ENCODE results near the gene TYMP.
"Not testable (repeated sequence)": the region's sequence is repeated elsewhere in the genome, so short reads cannot be mapped to it uniquely, and the experiment has no call there.

The TYMP gene

DNA sequence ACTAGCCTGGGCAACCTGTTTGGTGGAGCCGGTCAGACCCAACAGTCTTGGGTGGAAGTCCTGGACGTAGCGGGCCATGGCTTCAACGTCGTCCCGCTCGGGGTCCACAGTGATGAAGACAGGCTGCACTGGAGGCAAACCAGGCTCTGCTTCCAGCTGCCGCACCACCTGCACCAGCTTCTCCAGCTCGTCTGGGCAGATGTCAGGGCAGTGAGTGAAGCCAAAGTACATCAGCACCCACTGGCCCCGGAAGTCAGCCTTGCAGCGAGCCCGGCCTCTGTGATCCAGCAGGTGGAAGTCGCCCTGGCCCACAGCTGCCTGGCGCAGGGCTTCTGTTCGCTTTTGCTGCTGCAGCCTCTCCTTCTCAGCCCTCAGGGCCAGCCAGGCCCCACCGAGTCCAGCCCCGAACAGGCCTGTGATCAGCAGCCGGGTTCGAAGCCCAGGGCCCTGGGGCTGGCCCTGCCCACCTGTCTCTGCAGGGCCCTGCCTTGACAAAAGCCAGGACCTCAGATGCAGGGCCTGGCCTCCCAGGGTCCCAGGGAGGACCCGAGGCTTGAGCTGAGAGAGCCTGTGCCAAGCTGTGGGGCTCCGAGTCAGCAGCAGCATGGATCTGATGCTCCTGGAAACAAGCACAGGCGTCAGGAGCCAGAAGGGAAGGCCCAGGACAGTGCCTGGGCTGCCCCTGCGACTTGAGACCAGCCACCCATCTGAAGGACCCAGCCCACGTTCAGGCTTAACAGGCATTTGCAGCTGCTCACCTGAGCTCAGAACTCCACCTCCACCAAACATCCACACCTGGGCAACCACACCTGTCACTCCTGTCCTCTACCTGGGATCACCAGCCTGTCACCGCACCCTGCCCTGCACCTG, 5.8 kb downstream of the TYMP start:
- DNase-seq = no peak

DNA sequence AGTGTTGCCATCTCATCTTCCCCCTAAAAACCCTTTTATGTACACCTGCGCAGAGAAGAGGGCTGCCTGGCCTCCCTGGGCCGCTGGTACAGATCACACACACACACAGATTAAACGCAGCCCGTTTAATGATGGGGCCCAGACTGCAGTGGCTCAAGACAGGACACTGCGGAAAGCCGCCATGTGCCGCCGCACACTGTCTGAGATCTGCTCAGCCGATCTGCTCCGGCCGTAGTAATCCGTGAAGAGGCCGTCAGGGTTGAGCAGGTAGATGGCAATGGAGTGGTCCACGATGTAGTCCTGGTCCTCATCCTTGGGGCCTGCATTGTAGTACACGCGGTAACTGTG, 6.4 kb downstream of the TYMP start:
- no peak for DNase-seq

DNA sequence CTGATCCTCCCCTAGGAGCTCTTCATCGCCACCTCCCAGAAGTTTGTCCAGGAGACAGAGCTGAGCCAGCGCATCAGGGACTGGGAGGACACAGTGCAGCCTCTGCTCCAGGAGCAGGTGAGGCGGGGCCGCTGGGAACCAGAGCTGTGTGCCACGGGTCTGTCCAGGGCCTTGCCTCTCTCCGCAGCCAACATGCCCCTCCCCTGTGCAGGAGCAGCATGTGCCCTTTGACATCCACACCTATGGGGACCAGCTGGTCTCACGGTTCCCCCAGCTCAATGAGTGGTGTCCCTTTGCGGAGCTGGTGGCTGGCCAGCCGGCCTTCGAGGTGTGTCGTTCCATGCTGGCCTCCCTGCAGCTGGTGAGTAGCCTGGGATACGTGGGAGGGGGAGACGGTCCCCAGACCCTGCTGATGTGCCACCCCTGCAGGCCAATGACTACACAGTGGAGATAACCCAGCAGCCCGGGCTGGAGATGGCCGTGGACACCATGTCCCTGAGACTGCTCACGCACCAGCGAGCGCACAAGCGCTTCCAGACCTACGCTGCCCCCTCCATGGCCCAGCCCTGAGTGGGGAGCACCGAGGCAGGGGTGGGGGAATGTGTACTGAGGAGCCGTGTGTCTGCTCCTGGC, 6.9 kb downstream of the TYMP start:
- no peak for DNase-seq

DNA sequence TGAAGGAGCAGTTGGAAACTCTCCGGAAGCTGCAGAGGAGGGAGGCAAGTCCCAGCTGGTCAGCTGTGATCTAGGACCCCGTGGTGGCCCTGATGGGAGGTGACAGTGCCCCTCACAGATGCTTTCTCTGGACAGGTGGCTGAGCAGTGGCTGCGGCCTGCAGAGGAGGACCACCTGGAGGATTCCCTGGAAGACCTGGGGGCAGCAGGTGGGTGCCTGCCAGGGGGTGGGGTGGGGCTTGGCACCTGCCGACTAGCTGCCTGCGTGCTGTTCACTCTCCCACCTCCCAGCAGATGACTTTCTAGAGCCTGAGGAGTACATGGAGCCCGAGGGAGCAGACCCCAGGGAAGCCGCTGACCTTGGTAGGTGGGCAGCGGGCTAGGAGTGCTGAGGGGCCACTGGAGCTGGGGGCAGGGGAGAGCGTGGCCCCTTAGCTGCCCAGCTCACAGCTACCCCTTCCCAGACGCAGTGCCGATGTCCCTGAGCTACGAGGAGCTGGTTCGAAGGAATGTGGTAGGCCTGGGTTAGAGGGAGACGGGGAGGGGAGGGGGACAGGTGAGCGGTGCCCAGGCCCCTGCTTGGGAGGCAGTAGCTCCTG, 7.5 kb downstream of the TYMP start:
- no peak for DNase-seq

DNA sequence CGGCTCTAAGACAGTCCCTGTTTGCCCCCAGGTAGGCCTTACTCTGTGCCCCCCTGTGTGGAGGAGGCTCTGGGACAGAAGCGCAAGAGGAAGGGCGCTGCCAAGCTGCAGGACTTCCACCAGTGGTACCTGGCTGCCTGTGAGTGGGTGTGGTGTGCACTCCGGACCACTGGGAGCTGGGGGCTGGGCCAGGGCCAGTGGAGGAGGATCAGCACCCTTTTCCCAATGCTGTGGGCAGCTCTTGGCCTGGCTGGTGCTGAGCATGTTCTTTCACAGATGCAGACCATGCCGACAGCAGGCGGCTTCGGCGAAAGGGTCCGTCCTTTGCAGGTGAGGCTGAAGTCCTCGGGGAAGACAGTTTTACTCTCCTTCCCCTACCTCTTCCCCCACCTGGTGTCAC, 8.1 kb downstream of the TYMP start:
- DNase-seq = no peak

DNA sequence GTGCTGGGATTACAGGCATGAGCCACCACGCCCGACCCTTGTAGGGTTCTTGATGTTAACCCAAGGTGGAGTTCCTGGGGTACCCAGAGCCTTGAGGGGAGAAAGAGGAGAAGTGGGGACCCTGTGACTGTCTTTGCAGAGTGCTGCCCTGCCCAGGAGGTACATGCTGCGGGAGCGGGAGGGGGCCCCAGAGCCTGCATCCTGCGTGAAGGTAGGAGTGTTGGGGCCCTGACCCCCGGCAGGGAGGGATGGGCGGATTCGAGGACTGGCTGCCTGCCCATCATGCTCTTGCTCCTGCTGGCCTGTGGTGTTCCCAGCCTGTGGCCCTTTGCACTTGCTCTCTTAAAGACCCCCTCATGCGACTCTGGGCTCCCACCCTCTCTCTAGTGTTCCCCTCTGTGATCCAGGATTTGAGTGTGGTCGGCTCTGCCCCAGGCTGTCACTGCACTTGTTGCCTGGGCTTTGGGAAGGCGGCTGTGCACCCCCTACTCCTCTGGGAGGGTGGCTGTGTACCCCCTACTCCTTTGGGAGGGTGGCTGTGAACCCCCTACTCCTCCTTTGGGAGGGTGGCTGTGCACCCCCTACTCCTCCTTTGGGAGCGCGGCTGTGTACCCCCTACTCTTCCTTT, 8.9 kb downstream of the TYMP start:
- no peak for DNase-seq

DNA sequence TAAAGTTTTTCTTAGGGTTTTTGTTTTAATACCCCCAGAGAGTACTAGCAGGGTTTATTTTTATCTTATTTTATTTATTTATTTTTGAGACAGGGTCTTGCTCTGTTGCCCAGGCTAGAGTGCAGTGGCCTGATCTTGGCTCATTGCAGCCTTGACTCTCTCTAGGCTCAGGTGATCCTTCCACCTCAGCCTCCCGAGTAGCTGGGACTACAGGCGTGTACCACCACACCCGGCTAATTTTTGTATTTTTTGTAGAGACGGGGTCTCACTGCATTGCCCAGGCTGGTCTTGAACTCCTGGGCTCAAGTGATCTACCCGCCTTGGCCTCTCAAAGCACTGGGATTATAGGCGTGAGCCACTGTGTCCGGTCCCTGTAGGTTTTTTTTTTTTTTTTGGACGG, 9.6 kb downstream of the TYMP start:
- not testable (repeated sequence) for DNase-seq

DNA sequence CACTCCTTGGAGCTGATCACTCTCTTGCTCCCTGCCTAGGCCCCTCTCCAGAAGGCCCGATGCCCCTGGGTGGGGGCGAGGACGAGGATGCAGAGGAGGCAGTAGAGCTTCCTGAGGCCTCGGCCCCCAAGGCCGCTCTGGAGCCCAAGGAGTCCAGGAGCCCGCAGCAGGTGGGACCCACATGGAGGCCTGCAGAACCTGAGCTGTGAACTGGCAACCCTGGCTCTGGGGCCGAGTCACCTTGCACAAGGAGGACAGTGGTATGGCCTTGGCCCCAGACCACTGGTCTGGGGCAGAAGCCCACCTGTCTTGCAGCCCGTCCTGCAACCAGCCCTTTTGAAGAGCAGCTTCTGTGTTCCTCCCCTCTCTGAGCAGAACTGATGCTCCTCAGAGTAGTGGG, 10.7 kb downstream of the TYMP start:
- DNase-seq = no peak

DNA sequence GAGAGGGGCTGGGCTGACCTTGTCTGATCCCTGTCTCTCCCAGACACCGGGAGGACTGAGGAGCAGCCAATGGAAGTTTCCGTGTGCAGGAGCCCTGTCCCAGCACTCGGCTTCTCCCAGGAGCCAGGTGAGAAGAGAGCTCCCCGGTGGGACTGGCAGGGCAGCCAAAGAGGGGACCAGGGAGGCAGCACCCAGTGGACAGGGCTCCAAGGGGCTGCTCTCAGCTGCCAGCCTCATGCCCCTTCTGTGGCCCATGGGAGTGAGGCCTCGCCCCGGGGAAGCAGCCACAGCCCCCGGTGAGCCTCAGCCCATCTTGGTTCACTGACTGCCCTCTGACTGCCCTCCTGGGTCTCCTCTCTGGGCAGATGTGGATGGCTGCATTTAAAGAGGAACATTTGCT, 11.2 kb downstream of the TYMP start:
- DNase-seq = no peak

DNA sequence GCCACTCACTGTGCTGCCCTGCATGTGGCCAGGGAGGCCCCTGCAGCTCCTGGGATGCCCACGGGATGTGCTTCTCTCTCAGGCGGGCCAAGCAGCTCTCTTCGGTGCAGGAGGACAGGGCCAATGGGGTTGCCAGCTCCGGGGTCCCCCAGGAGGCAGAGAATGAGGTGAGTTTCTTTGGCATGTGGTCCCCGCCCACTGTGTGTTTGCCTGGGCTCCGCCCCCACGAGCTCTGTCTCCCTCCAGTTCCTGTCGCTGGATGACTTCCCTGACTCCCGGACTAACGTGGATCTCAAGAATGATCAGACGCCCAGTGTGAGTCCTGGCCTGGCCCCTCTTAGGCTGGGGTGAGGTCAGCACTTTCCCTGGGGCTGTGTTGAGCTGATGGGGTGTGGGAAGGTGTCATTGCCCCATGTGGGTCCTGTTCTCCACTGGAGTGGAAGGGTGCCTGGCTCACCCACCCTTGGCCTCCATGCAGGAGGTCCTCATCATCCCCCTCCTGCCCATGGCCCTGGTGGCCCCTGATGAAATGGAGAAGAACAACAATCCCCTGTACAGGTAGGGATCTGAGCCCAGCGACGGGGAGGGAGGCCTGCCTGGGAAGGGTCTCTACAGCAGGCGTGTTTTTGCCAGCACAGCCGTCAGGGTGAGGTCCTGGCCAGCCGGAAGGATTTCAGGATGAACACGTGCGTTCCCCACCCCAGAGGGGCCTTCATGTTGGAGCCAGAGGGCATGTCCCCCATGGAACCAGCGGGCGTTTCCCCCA, 12.1 kb downstream of the TYMP start:
- DNase-seq = no peak

DNA sequence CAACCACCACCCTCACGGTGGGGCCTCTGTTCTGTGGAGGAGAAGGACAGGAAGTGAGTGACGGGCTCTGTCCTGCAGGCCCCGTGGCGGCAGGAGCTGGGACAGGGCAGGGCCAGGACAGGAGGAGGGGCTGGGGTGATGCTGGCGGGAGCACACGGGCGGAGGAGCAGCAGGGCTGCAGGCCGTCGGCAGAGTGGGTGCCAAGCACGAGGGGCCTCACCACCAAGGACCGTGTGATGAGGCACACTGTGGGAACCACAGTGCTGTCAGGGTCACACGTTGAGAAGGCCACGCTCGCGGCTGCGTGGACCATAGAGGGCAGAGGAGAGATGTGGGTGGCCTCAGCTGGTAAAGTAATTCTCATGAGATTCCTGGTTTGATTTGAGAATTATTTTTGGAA, 12.9 kb downstream of the TYMP start:
- DNase-seq = no peak

DNA sequence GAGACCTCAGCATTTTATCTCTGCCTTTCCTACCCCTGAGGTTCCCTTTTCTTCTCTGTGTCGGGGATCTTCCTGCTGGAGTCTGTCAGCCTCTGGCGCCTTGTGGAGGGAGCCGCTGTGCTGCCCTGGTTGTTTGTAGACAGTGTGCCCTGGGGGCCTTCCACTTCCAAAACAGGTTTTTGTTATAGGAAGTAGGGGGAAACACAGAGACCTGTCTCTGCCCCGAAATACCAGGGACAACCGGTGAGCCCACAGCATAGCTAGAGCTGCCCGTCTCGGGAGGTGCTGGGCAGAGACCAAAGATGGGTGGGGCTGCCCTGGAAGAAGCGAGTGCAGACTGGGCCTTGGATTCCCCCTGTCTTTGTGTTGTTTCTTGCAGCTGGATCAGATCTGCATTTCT, 13.7 kb downstream of the TYMP start:
- no peak for DNase-seq

DNA sequence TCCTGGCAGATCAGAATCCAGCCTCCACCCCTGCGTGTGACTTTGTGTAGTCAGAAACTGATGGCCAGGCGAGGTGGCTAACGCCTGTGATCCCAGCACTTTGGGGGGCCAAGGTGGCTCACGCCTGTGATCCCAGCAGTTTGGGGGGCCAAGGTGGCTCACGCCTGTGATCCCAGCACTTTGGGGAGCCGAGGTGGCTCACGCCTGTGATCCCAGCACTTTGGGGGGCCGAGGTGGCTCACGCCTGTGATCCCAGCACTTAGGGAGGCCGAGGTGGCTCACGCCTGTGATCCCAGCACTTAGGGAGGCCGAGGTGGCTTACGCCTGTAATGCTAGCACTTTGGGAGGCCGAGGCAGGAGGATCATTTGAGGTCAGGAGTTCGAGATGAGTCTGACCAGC, 16.6 kb downstream of the TYMP start:
- no peak for DNase-seq

DNA sequence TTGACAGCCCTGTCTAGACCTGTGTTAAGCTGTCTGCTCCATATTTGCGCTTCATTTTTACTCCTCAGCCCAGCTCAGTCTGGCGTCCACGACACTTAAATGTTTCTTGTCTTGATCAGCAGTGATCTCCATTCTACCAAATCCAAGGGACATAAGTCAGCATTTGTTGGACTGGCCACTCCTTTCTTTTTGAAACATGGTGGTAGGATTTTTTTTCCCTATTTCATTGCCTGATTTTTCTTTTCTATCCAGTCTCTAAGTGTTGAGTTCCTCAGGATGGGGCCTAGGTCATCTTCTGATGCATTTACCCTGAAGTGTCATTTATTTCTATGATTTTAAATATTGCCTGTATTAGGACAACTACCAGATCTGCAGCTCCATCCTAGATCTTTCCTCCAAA, 20.9 kb downstream of the TYMP start:
- no peak for DNase-seq

DNA sequence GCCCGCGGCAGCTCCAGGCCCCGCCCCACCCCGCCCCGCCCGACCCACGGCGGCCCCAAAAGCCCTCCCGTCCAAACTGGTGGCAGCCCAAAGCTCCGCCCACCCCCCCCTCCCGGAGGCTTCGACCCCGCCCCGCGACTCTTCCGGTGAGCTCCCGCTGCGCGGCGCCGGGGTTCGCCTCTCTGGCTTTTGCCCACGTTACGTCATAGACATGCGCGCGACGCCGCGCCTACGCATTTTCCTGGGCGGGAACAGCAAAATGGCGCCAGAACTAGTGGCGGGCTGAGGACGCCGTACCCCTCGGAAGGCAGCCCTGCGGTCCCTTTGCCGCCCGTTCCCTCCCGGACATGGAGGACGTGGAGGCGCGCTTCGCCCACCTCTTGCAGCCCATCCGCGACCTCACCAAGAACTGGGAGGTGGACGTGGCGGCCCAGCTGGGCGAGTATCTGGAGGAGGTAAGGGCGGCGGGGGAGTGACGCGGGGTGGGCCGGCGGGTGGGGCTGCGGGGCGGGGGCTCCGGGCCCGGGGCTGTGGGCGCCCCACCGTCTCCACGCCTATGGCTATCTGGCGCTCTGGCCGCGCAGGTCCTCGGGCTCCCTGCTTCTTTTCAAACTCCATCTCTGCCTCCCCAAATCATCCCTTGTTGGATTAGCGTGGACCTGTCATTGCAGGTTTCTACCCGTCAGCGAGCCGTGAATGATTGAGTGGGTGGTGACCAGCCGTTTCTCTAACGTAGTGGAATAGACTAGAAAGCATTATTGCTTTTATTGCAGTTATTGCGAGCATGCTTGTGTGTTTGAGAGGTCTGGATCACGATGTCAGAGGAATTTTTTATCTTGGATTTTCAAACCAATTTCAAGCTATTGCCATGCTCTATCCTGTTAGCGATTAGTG, 21.6 kb downstream of the TYMP start, which contains the start of gene NCAPH2:
Gene NCAPH2 (plus strand): TSS at position 234 of the 894 bp plus-strand sequence. CDS start 114 bp downstream, at position 348.
- DNase-seq = peak; percentile 87 to 91

DNA sequence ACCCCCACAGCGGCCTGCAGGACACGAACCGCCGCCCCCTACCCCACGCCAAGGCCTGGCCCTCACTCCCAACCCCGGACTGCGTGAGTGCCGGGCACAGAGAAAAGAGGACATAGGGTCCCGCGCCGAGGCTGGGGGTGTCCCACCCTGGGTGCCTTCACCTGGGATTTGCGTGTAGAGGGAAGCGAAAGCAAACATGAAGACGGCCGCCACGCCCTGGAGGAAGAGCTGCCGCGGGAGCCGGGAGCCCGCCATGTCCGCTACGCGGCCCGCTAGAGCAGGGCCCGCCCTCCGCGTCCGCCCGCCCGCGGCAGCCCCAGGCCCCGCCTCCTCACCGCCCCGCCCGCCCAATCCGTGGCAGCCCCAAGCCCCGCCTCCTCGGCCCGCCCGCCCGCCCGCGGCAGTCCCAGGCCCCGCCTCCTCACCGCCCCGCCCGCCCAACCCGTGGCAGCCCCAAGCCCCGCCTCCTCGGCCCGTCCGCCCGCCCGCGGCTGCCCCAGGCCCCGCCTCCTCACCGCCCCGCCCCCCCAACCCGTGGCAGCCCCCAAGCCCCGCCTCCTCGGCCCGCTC, 22.3 kb downstream of the TYMP start, which contains the start of gene LMF2:
Gene LMF2 (minus strand): TSS at position 282 of the 570 bp plus-strand sequence. CDS start 27 bp downstream, at position 255.
- DNase-seq = peak in 1 of 2 experiments; percentile 83

DNA sequence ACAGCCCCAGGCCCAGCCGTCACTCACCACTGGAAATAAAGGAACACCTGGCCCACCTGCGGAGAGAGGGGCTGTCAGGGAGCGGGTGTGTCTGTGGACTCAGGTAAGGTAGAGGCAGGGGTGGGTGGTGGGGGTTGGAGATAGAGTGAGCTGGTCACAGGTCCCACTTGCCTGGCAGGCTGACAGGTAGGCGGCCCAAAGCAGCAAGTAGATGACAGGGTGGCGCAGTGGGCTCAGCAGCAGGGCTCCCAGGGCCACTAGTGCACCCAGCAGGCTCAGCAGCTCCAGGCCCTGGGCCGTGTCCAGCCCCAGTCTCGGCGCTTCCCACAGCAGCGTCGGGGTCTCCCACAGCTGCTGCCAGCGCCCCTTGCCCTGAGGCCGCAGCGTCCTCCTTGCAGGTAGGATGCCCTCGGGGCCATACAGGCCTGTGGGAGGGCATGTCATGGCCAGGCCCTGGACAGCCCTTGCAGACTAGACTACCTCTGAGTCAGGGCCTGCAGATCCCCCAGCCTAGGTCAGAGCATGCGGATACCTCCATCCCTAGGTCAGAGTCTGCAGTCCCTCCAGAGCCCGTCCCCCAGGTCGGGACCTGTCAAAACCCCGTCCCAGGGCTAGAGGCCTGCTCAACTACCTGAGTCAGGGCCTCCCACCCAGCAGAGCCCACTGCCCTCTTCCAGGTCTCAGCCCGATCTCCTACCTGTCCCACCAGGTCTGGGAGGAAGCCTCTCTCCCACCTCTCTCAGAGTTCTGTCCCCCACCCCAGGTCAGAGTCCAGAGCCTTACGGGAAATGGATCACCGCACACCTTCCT, 23.0 kb downstream of the TYMP start:
- no peak for DNase-seq

DNA sequence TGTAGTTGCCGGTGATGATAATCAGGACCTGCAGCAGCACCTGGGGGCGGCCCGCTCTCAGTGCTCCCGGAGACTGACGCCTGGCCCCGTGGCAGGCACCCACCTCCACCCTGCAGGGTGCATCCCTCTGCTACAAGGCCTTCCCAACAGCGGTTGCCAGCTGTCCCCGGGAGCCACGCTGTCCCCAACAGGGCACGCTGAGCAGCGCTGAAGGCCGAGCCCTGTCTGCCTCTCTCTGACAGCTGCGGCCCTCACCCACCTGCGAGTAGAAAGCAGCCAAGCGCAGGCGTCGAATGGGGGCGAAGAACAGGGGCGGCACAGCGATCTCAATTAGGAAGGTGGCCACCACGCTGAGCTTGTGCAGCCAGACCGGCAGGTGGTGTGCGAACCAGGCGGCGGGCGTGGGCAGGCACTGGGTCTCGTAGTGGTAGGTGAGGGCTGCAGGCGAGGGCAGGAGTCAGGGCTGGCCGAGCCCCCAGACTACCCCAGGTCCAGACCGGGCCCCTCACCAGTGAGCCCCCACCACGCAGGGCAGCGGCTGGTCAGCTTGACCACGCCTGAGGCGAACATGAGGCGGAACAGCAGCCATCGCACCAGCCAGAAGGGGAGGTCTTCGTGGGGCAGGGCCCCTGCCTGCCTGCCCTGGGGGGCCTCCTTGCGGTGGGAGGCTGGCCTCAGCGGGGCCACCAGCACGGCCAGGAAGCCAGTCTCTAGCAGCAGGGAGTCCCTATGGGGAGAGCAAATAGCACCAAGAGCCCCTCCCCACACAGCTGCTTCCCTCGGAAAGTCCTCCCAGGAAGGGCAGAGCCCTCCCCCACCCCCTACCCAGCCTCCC, 23.8 kb downstream of the TYMP start:
- DNase-seq = no peak

DNA sequence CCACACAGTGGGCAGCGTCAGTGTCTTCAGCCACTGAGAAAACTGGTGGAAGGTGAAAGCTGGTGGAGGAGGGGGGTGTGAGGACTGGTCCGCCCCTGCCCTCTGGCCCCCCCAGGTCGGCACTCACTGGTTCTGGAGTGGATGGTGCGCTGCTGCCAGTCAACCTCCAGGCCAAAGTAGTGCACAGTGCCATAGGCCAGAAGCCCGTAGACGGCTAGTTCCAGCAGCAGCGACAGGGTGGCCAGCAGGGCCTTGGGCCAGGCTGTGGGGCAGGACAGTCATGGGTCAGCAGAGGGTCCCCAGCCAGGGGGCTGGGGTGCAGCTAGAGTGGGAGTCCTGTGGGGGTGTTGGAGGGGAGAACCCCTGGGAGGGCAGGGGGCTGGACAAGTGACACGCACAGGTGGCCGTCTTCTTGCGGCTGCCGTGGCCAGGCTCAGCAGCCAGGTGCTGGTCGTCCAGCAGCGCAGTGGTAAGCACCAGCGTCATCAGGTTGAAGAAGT, 24.5 kb downstream of the TYMP start:
- no peak for DNase-seq
